GM12865 (cell line): ENCODE measurements around the gene PHEX.
"Not testable (repeated sequence)": the region's sequence is repeated elsewhere in the genome, so short reads cannot be mapped to it uniquely, and the experiment has no call there.

ENCODE experiments used
- DNase-seq: peaks from one replicate; pipeline ENCODE4 v3.0.0; 2010; ENCODE audit warnings: low read depth
- H3K4me3 ChIP-seq: 2 replicates; pipeline ENCODE4 v1.5.1; 2011; ENCODE audit warnings: mild to moderate bottlenecking, low read depth, low read length, control low read depth
- CTCF ChIP-seq: IDR thresholded peaks from 2 replicates; pipeline ENCODE4 v1.5.1; 2011; ENCODE audit warnings: low read length, control low read depth, low read depth, inconsistent platforms; ENCODE audit not compliant: insufficient read depth; ENCODE audit errors: missing control alignments

The PHEX gene

GRCh38 chrX:22276781-22277180, 244.7 kb downstream of the PHEX start:
- no peak for TF ChIP-seq CTCF
- DNase-seq, result no peak
- H3K4me3 ChIP-seq, result no peak overlapping the region

GRCh38 chrX:22278375-22278774, 246.2 kb downstream of the PHEX start:
- no peak for DNase-seq
- H3K4me3 ChIP-seq, result no peak overlapping the region
- no peak for TF ChIP-seq CTCF

- not testable (repeated sequence) for H3K4me3 ChIP-seq, DNase-seq
These were observed 257.1 kb downstream of the PHEX start for GRCh38 chrX:22289209-22289608.

GRCh38 chrX:22296871-22297270, 264.7 kb downstream of the PHEX start:
- H3K4me3 ChIP-seq, result no peak overlapping the region
- no peak for TF ChIP-seq CTCF
- no peak for DNase-seq

- no peak for DNase-seq
- TF ChIP-seq CTCF, result no peak
- H3K4me3 ChIP-seq, result no peak overlapping the region
These were observed 268.0 kb downstream of the PHEX start for GRCh38 chrX:22300130-22300529.
